Astrocyte (in vitro differentiated cells and primary cell): ENCODE measurements around the gene DHX36. TPM values are rescaled to one million over a fixed set of nuclear protein-coding genes. Genes with fewer than 3 reads are reported as not detected.

Source experiments
- DNase-seq: peaks from one replicate; pipeline ENCODE4 v3.0.0-alpha.2; 2010; ENCODE audit warnings: low read depth
- FAIRE-seq: peaks from 2 replicates; lab custom pipeline; 2011; peaks lifted over from hg19 to GRCh38; lab: Jason Lieb, UNC
- H2AFZ ChIP-seq: 2 replicates; pipeline ENCODE4 v1.6.0; 2012; ENCODE audit warnings: low read depth, low read length, inconsistent platforms
- H3K27ac ChIP-seq: 2 replicates; pipeline ENCODE4 v1.5.1; 2011; ENCODE audit warnings: low read depth, low read length, inconsistent platforms
- H3K27me3 ChIP-seq: 2 replicates; pipeline ENCODE4 v1.6.0; 2011; ENCODE audit warnings: low read length, inconsistent platforms; ENCODE audit not compliant: insufficient read depth
- H3K36me3 ChIP-seq: 2 replicates; pipeline ENCODE4 v1.5.1; 2011; ENCODE audit warnings: low read length, inconsistent platforms; ENCODE audit not compliant: insufficient read depth
- H3K4me1 ChIP-seq: 2 replicates; pipeline ENCODE4 v1.5.1; 2011; ENCODE audit warnings: low read length, inconsistent platforms; ENCODE audit not compliant: insufficient read depth
- H3K4me2 ChIP-seq: 2 replicates; pipeline ENCODE4 v1.6.0; 2012; ENCODE audit warnings: low read length, inconsistent platforms
- H3K4me3 ChIP-seq: 2 replicates; pipeline ENCODE4 v1.5.1; 2011; ENCODE audit warnings: low read depth, mild to moderate bottlenecking, low read length, inconsistent platforms; ENCODE audit not compliant: insufficient read depth
- H3K79me2 ChIP-seq: 2 replicates; pipeline ENCODE4 v1.6.0; 2012; ENCODE audit warnings: mild to moderate bottlenecking, low read length, inconsistent platforms; ENCODE audit not compliant: insufficient read depth
- H3K9ac ChIP-seq: 2 replicates; pipeline ENCODE4 v1.6.0; 2012; ENCODE audit warnings: mild to moderate bottlenecking, low read length, inconsistent platforms
- H3K9me3 ChIP-seq: 2 replicates; pipeline ENCODE4 v1.5.1; 2012; ENCODE audit warnings: low read depth, mild to moderate bottlenecking, low read length, inconsistent platforms; ENCODE audit not compliant: insufficient read depth
- H4K20me1 ChIP-seq: 2 replicates; pipeline ENCODE4 v1.6.0; 2012; ENCODE audit warnings: low read length, inconsistent platforms; ENCODE audit not compliant: insufficient read depth
- H3K27ac Mint-ChIP-seq: one replicate; pipeline ENCODE4 v1.8.0; 2021; ENCODE audit warnings: mild to moderate bottlenecking, mixed read lengths; ENCODE audit not compliant: unreplicated experiment
- H3K27me3 Mint-ChIP-seq: one replicate; pipeline ENCODE4 v1.8.0; 2021; ENCODE audit warnings: low read depth, mixed read lengths; ENCODE audit not compliant: unreplicated experiment
- H3K36me3 Mint-ChIP-seq: one replicate; pipeline ENCODE4 v1.8.0; 2021; ENCODE audit warnings: low read depth, mixed read lengths; ENCODE audit not compliant: unreplicated experiment
- H3K4me1 Mint-ChIP-seq: one replicate; pipeline ENCODE4 v1.8.0; 2021; ENCODE audit warnings: low read depth, mixed read lengths; ENCODE audit not compliant: unreplicated experiment
- H3K4me3 Mint-ChIP-seq: one replicate; pipeline ENCODE4 v1.8.0; 2021; ENCODE audit warnings: mild to moderate bottlenecking, moderate library complexity, mixed read lengths; ENCODE audit not compliant: unreplicated experiment
- H3K9me3 Mint-ChIP-seq: one replicate; pipeline ENCODE4 v1.8.0; 2021; ENCODE audit warnings: mild to moderate bottlenecking, mixed read lengths; ENCODE audit not compliant: unreplicated experiment
- EZH2 ChIP-seq: IDR thresholded peaks from 2 replicates; pipeline ENCODE4 v1.6.1; 2012; ENCODE audit warnings: mild to moderate bottlenecking, low read length, inconsistent platforms; ENCODE audit not compliant: insufficient read depth
- total RNA-seq: library from RNA; stranded (reverse); gene quantifications from 2 replicates; pipeline ENCODE4 v1.2.1, GENCODE V29; 2021
- TF ChIP-seq, protein P1 (sequence below): IDR thresholded peaks from 2 replicates; pipeline ENCODE4 v1.5.1; 2011; ENCODE audit warnings: low read depth, mild to moderate bottlenecking, inconsistent platforms, low read length, moderate library complexity; ENCODE audit not compliant: insufficient read depth

Gene DHX36
- total RNA-seq, 1 donor from 2014 or later = 68.9 TPM

DNA sequence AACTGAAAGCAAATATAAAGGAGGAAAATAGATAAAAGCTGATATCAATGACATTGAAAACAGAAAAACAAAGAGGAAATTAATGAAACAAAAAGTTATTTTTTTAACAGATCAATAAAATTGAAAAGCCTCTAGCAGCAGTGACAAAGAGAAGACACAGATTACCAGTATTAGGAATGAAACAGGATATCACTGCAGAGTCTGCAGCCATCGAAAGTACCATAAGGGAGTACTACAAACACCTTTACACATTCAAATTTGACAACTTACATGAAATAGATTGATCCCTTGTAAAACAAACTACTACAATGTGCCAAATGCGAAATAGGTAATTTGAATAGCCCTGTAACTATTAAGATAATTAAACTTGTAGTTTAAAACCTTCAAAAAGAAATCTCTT is 24.9 kb upstream of the DHX36 start:
- H3K4me1 Mint-ChIP-seq = no peaks in the 10 kb centered on the region

DNA sequence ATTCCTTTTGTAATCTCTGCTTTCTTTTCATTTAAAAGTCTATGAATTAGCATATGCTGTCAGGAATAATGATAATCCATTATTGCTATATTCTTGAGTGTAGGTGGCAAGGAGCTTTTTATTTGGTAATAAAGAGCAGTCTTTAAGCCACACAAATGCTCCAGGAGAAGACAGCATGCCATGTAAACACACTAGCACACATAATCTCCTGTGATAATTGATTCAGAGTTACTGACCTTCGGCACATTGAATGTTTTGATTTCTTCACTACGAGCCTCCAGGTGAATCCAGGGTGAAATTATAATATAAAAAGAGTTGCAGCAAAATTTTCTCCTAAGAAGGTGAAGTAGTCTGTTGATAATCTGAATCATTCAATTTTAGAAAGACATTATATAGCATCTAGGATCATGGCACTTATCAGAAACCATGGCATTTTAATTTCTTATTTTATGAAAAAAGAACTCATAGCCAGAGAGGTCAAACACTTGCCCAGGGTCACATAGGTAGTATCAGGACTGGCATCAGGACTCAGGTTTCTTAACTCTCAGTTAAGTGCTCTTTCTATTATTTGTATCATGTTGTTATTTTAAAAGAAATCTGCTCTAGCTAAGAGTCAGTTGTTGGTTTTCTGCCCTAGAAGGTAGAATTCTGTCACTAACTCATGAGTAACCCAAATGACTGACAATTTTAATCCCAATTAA is 21.3 kb upstream of the DHX36 start:
- FAIRE-seq (no peak), DNase-seq (no peak)
- Mint-ChIP-seq H3K9me3 (no peaks in the 10 kb centered on the region), H3K4me1 (no peaks in the 10 kb centered on the region), H3K27me3 (no peaks in the 10 kb centered on the region), H3K4me3 (no peak overlapping the region), H3K36me3 (no peaks in the 10 kb centered on the region), H3K27ac (no peak overlapping the region)
- Histone ChIP-seq H4K20me1 (no peaks in the 10 kb centered on the region), H3K4me1 (no peaks in the 10 kb centered on the region), H3K36me3 (no peaks in the 10 kb centered on the region), H3K79me2 (no peaks in the 10 kb centered on the region), H3K27me3 (no peaks in the 10 kb centered on the region), H3K9ac (no peak overlapping the region), H2AFZ (no peak overlapping the region), H3K9me3 (no peaks in the 10 kb centered on the region), H3K4me3 (no peak overlapping the region), H3K27ac (no peak overlapping the region), H3K4me2 (no peak overlapping the region)
- TF ChIP-seq EZH2 = no peak
- TF ChIP-seq, protein P1, sequence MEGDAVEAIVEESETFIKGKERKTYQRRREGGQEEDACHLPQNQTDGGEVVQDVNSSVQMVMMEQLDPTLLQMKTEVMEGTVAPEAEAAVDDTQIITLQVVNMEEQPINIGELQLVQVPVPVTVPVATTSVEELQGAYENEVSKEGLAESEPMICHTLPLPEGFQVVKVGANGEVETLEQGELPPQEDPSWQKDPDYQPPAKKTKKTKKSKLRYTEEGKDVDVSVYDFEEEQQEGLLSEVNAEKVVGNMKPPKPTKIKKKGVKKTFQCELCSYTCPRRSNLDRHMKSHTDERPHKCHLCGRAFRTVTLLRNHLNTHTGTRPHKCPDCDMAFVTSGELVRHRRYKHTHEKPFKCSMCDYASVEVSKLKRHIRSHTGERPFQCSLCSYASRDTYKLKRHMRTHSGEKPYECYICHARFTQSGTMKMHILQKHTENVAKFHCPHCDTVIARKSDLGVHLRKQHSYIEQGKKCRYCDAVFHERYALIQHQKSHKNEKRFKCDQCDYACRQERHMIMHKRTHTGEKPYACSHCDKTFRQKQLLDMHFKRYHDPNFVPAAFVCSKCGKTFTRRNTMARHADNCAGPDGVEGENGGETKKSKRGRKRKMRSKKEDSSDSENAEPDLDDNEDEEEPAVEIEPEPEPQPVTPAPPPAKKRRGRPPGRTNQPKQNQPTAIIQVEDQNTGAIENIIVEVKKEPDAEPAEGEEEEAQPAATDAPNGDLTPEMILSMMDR = no peak

More for the DNA sequence above, 24.9 kb upstream of the DHX36 start:
- TF ChIP-seq EZH2 = no peak
- TF ChIP-seq, protein P1 = no peak
- Histone ChIP-seq H3K4me1 (no peaks in the 10 kb centered on the region), H3K4me2 (no peak overlapping the region), H3K9ac (no peak overlapping the region), H3K36me3 (no peaks in the 10 kb centered on the region), H4K20me1 (no peaks in the 10 kb centered on the region), H3K27ac (no peak overlapping the region), H3K79me2 (no peaks in the 10 kb centered on the region), H3K27me3 (no peaks in the 10 kb centered on the region), H2AFZ (no peak overlapping the region), H3K4me3 (no peak overlapping the region), H3K9me3 (no peaks in the 10 kb centered on the region)
- Mint-ChIP-seq H3K36me3 (peaks cover 2% of the 10 kb centered on the region), H3K27ac (no peak overlapping the region), H3K4me3 (no peak overlapping the region), H3K27me3 (no peaks in the 10 kb centered on the region), H3K9me3 (no peaks in the 10 kb centered on the region)
- FAIRE-seq (no peak), DNase-seq (no peak)

DNA sequence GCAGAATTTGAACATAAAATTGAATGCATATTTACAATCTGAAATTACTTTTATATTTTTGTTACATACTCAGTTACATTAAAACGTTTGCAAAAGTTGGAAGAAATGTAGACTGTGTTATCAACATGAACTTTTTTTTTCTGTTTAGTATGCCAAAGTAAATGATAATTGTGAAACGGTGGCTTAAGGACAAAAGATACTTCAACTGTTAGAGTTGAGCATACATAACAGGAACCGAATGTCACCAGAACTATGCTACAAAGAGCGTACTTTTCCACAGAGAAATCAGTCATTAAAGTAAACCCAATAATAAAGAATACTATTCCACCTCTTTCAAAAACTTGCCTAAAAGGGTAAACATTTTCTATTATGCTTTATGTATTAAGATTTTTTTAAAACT is 14.3 kb upstream of the DHX36 start:
- Histone ChIP-seq H3K4me3 (no peak overlapping the region), H3K79me2 (no peaks in the 10 kb centered on the region), H3K9ac (no peak overlapping the region), H2AFZ (no peak overlapping the region), H3K4me1 (no peaks in the 10 kb centered on the region), H3K27ac (no peak overlapping the region), H3K9me3 (no peaks in the 10 kb centered on the region), H3K27me3 (no peaks in the 10 kb centered on the region), H4K20me1 (no peaks in the 10 kb centered on the region), H3K36me3 (no peaks in the 10 kb centered on the region), H3K4me2 (no peak overlapping the region)
- no peak for FAIRE-seq
- TF ChIP-seq EZH2 = no peak
- TF ChIP-seq, protein P1 = no peak
- DNase-seq = no peak
- H3K4me1 Mint-ChIP-seq = no peaks in the 10 kb centered on the region
- no peak overlapping the region for H3K4me3 Mint-ChIP-seq
- H3K9me3 Mint-ChIP-seq = no peaks in the 10 kb centered on the region
- no peaks in the 10 kb centered on the region for H3K27me3 Mint-ChIP-seq
- no peaks in the 10 kb centered on the region for H3K36me3 Mint-ChIP-seq
- no peak overlapping the region for H3K27ac Mint-ChIP-seq
